ENCODE data around the gene KLK4. TPM values are rescaled to one million over a fixed set of nuclear protein-coding genes. Genes with fewer than 3 reads are reported as not detected.

Gene KLK4
- polyA plus RNA-seq, 3 donors = not detected

- H3K27ac ChIP-seq (ENCODE audit: low read depth, low read length) = no peak overlapping the region
- WGBS, 3 donors = 45 to 80% (median 59%) methylated on average over 5 to 6 of the region's 6 CpGs
Measured at GRCh38 chr19:50857366-50857765, 53.8 kb downstream of the KLK4 start.

Other genes starting within 250 kb of the KLK4 start
- gene SHANK1, start 191.6 kb downstream of the KLK4 start, polyA plus RNA-seq = 1 to 10 TPM in 1 of 3 donors, under 1 TPM in 2; 0.02 to 1.1 (median 0.33) TPM
- gene CLEC11A, start 188.0 kb downstream of the KLK4 start, polyA plus RNA-seq = 10 to 100 TPM in 1 of 3 donors, 1 to 10 TPM in 2; 4.8 to 11.4 (median 5.3) TPM
- gene GPR32, start 140.9 kb downstream of the KLK4 start, polyA plus RNA-seq = not detected
- gene ACP4, start 121.0 kb downstream of the KLK4 start, polyA plus RNA-seq = not detected
- 1,000 to 10,000 TPM in 1 of 3 donors, under 1 TPM in 1, not detected in 1; 0.92 to 1,524 TPM for gene KLK1, start 87.6 kb downstream of the KLK4 start, polyA plus RNA-seq
- gene KLK15, start 77.8 kb downstream of the KLK4 start, polyA plus RNA-seq = under 1 TPM in 1 of 3 donors, not detected in 2; 0.10 TPM
- under 1 TPM in 1 of 3 donors, not detected in 2; 0.05 TPM for gene KLK3, start 56.5 kb downstream of the KLK4 start, polyA plus RNA-seq
- gene KLK2, start 38.0 kb downstream of the KLK4 start, polyA plus RNA-seq = under 1 TPM in 1 of 3 donors, not detected in 2; 0.03 TPM
- gene KLK5, start 41.6 kb upstream of the KLK4 start, polyA plus RNA-seq = 1 to 10 TPM in 1 of 3 donors, under 1 TPM in 1, not detected in 1; 0.28 to 1.3 TPM
- gene KLK6, start 58.2 kb upstream of the KLK4 start, polyA plus RNA-seq = under 1 TPM in 2 of 3 donors, not detected in 1; 0.03 to 0.18 TPM
- 1 to 10 TPM in 1 of 3 donors, under 1 TPM in 2; 0.03 to 1.3 (median 0.86) TPM for gene KLK7, start 72.5 kb upstream of the KLK4 start, polyA plus RNA-seq
- 1 to 10 TPM in 2 of 3 donors, under 1 TPM in 1; 0.97 to 6.6 (median 1.3) TPM for gene KLK8, start 90.2 kb upstream of the KLK4 start, polyA plus RNA-seq
- 1 to 10 TPM in 1 of 3 donors, under 1 TPM in 2; 0.15 to 1.3 (median 0.90) TPM for gene KLK10, start 108.3 kb upstream of the KLK4 start, polyA plus RNA-seq
- 10 to 100 TPM in 1 of 3 donors, 1 to 10 TPM in 2; 4.3 to 12.1 (median 9.5) TPM for gene KLK11, start 115.2 kb upstream of the KLK4 start, polyA plus RNA-seq
- under 1 TPM in 1 of 3 donors, not detected in 2; 0.55 TPM for gene KLK12, start 123.6 kb upstream of the KLK4 start, polyA plus RNA-seq
- 1 to 10 TPM in 2 of 3 donors, not detected in 1; 1.2 to 1.3 TPM for gene KLK13, start 153.7 kb upstream of the KLK4 start, polyA plus RNA-seq
- gene KLK14, start 171.5 kb upstream of the KLK4 start, polyA plus RNA-seq = under 1 TPM in 2 of 3 donors, not detected in 1; 0.07 to 0.20 TPM
- gene CTU1, start 197.0 kb upstream of the KLK4 start, polyA plus RNA-seq = 1 to 10 TPM; 1.2 to 4.9 (median 3.2) TPM
- 1 to 10 TPM in 2 of 3 donors, under 1 TPM in 1; 0.78 to 7.1 (median 4.3) TPM for gene SIGLEC9, start 213.5 kb upstream of the KLK4 start, polyA plus RNA-seq
- 1 to 10 TPM in 2 of 3 donors, under 1 TPM in 1; 0.59 to 5.1 (median 2.3) TPM for gene SIGLEC7, start 230.9 kb upstream of the KLK4 start, polyA plus RNA-seq

Data from adipose tissue (tissue), 3 donors.